SW480 (cell line): ENCODE data around the gene ASIC3.
A peak's percentile ranks its signal among the peaks of the same experiment; 100 is the strongest.

Source experiments
- DNase-seq: peaks from one replicate; pipeline ENCODE4 v3.0.0-alpha.2; 2016; ENCODE audit warnings: low spot score

ASIC3 gene

DNA sequence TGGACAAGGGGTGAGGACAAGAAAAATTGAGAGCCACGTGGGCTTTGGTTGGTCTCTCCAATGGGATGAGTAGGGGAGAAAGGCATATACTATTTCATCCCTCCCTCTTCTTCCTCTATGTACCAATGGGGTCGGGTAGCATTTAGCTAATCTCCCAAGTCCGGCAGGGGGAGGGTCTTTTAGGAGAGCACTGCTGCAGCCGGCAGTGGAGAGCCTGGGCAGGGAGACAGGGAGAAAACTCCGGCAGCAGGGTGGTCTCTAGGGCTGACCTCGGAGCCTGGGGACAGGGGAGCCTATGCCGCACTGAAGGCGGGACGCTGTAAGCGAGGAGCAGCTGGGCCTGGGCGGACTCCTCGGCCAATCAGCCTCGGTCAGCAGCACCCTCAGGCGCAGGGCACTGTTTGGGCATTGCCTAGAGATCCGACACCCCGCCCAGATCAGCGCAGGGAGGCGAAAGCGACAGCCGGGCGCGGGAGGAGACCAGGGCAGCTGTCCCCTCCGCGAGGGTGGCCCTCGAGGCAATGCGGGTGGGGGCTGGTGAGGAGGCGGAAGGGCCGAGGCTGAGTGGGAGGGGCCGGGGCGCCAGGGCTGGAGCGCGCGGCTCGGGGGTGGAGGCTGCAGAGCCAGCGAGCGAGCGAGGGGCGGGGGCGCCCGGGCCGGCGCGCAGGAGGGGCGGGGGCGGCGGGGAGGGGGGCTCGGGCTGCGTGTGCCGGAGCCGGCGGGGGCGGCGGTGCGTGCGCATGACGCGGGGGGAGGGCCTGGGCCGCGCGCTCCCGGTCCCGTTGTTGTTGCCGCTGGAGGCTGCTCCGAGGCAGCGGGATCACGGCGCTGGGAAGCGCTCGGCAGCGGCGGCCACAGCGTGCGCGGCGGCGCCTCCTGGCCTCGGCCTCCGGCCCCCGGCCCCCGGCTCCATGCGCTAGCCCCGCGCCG, 37.6 kb downstream of the ASIC3 start, which contains the start of gene AGAP3:
TSS of gene AGAP3 (plus strand) at position 785 of the 930 bp plus-strand sequence. CDS start 267 bp downstream, outside the sequence.
- peak; percentile 90 for DNase-seq

DNA sequence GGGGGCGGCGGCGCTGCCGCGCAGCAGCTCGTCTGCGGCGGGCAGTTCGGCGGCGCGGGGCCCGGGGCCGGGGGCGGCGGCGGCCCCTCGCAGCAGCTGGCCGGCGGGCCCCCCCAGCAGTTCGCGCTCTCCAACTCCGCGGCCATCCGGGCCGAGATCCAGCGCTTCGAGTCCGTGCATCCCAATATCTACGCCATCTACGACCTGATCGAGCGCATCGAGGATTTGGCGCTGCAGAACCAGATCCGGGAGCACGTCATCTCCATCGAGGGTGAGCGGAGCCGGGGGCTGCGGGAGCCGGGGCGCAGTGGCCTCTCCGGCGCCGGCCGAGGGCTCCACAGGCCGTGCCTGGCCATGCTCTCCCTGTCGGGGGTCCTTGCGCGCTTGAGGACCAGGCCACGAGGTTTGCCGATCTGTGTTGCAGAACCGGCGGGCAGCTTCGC, 38.5 kb downstream of the ASIC3 start:
- DNase-seq, result no peak

DNA sequence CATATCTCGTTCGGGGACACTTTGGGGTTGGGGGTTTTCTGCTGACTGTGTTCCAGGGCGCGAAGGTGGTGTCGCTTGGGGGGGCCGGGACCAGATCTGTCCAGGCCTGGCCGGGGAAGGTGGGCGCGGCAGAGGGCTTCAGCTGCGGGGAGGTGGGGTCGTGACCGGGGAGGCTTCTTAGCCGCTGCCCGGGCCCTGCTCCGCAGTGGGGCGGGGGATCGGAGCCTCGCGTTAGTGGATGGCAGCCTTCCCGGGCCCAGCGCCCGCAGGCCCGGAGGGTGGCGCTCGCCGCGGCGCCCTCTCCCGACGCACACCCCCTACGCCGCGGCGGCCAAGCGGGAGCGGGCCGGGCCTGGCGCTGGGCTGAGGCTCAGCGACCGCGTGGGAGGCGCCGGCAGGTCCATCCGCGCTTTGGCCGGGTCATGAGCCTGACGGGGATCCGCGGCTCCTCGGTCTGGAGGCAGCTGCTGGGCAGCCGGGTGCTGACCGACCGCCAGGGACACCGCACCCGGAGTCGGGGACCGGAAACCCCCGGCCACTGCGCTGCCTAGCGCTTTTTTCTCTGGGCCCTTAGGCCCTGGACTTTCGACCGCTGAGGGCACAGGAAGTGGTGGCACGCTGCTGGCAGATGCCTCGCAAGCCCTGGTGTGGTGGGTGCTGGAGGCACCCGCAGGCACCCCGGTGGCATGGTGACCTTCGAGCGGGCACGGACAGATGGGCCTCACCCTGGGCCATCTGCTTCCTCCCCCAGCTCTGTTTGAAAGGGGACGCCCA, 39.1 kb downstream of the ASIC3 start:
- peak; percentile 56 for DNase-seq

DNA sequence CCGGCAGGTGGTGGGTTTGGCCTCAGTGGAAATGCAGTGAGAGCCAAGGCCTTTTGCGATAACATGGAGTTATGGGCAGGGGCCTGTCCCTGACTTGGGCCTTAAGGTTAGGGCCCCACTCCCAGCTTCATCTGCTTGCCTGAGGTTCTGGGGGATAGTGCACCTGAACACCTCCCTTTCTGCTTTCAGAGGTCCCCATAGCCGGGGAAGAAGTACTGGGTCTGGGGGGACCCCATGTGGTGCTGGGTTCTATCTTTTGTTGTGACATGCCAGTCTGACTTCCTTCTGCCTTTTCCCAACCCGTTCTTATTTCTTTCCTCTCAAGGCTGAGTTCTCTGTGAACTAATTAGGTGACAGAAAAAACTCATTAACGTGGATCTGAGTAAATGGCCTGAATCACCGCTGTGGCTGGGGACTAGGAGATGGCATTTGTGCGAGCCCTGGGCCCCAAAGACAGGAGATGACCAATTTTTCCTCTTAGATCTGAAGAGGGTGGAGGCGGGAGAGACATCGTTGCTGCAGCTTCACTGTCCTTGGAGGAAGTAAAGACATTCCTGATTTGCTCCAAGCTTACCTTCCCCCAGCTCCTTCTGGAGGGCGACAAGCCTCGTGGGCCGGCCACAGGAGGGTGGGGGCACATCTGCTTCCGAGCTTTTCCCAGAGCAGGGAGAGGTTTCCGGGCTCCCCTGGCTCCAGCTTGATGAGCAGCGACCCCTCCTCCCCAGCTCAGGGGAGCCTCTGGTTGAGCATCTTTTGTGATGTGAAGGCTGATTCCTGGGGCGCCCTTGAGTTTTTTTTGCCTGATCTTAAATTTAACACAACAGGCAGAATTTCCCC, 39.9 kb downstream of the ASIC3 start:
- DNase-seq, result no peak

DNA sequence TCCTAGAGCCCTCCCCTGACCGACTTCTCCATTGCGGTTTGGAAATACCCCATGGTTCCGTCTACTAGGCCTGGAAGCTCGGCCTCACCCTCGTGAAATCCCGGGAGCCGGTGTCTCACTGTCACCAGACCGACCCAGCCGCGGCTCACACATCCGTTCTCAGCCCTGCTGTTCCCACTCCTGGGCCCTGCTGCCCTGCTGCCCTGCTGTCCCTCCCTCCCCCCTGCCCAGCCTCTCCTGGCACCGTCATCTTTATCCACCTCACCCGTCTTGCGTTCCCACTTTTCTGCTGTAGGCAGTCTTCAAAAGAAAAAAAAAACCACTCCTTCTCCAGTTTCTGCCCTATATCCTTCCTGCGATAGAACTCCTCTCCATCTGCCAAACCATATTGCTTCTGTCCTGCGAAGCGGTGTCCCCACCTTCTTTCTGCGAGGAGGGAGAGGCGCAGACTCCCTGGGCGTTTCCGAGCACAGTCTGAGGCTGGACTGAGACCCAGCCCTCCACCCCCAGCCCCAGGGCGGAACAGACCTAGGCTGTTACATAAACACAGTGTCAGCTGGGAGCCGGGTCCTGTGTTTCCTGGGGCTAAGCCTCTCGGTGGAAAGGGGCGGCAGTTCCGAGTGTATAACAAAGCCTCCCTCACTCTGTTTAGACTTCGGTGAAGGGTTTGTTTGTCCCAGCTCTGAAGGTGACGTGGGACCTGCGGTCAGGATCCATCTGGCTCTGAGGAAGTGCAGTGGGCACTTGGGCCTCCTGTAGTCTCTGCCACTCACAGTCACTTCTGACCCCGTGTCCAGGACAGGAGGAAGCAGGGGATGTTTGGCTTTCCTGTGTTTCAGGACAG, 40.7 kb downstream of the ASIC3 start:
- no peak for DNase-seq

DNA sequence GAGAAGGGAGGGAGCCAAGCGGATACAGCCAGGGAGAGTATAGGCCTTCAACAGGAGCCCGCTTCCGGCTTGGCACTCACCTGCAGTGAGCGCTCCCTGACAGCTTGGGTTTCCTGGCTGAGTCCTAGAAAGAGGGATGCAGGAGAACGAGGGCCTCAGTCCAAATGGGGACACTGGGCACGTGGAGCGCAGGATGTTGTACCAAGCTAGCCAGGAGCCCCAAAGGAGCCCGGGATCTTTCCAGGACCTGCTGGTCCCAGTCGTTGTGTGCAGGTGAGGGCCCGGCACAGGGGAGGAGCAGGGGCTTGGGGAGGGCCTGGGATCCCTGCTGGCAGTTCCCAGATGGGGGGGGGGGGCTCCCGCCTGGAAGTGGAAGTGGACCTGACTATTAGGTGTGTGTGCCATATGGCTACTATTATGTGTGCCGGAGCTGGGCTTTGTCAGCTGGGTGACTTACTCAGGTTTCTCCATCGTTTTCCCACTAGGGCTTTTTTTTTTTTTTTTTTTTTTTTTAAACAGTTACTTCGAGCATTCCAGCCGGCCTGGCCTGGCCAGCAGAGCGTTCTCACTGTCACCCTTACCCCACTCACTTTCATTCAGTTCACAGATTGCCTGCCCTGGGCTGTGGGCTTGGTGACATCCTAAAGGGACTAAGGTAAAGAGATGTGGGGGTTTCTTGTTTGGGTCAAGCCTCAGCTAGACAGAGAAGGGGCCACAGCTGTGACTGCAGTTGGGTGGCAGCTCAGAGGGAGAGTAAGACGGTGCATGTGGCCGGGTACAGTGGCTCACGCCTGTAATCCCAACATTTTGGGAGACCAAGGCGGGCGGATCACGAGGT, 41.8 kb downstream of the ASIC3 start:
- no peak for DNase-seq

DNA sequence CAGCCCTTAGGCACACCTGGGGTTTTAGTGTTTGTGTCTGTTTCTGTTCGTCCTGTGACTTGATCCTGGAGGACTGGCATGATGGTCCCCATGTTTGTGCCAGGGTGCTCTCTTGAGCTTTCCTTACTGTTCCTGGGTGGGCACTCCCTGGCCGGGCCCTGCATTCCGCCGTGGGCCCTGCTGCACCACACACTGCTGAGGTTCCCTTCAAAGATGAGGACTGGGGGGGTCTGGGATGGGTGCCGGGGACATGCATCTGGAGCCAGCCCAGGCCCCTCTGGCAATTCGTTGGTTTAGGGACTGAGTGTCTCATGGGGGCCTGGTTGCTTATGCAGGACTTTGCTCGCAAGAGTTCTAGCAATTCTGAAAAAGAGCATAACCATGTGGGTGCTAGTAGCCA, 42.7 kb downstream of the ASIC3 start:
- DNase-seq, result no peak

DNA sequence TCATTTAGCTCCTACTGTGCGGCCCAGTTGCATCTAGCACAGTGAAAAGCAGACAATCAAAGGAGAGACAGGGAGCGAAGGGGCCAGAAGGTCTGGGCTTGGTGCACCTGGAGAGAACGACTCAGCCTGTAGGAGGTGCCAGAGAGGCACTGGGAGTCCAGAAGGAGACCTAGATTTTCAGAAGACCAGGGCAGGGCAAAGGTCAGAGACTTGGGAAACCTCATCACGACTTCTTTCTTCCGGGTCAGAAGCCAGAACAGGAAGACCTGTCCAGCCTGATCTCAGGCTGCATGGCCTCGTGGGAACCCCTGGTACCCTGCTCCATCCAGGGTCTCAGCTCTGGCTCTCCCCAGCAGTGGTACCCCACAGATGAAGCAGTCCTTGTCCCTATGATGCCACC, 43.1 kb downstream of the ASIC3 start:
- DNase-seq, result no peak

DNA sequence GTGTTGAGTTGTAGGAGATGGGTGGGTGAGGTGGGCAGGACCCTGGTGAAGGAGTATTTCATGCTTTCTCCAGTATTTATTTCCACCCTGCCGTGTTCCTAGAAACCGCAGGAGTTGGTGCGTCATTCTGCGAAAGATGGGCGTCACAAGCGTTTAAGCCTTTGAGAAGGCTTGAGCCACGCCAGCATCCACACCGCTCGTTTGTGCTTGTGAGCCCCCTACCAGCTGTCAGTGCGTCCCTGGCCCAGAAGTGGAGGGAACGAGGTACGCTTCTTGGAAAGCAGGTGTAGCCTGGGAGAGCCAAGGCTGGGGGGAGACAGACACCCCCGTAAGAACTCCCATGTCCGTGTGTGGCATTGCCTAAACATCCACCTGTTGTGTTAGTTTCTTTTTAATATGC, 43.7 kb downstream of the ASIC3 start:
- no peak for DNase-seq

DNA sequence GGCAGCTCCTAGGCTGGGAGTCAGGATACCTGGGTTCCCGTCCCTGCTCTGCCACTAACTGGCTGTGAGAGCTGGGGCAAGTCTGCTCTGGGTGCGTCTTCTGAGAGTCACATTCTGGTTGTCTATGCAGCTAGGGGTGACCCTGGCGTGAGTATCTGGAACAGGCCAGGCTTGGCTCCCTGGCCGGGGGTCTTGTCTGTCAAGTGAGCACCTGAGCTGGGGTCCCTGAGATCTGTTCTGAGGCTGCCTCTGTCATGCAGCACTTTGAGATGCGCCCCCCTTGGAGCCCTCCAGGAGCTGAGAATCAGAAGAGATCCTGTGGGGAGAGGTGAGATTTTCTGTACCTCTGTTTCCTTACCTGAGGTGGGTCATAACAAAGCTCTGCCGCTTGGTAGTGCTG, 45.4 kb downstream of the ASIC3 start:
- DNase-seq, result no peak

DNA sequence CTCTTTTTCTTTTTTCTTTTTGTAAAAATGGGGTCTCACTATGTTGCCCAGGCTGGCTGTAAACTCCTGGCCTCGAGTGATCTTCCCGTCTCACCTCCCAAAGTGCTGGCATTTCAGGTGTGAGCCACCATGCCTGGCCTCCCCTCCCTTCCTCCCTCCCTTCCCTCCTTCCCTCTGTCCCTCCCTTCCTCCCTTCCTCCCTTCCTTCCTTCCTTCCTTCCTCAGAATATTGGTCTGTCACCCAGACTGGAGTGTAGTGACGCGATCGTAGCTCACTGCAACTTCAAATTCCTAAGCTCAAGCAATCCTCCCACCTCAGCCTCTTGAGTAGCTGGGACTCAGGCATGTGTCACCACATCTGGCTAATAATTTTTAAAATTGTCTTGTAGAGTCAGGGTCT, 46.3 kb downstream of the ASIC3 start:
- DNase-seq, result no peak

DNA sequence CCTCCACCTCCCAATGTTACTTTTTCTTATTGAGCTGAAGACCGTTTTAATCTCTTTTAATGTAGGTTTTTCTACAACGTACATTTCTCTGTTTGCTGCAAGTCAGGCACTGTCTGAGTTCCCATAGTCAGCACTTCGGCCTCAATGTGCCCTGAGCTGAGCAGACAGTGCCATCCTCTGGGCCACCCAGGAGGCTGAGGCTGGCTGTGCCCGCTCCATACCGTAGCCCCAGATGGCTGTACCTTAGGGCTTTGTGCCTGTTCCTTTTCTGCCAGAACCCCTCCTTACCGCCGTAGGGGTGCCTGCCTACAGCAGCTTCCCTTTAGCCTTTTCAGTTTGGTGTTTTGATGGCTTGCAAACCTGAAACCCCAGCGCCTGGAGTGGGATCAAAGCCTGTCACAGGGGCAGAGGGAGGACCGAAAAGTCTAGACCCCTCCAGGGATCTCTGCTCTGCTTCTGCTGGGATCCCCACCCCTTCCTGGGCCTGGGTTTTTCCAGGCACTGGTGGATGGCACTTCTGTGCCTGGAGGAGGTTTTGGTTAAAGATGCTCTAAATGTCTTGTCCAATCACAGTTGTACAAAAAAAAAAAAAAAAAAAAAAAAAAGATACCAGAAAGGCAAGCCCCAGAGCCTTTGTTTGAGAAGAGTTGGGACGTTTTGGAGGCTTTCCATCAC, 46.9 kb downstream of the ASIC3 start:
- DNase-seq, result no peak

DNA sequence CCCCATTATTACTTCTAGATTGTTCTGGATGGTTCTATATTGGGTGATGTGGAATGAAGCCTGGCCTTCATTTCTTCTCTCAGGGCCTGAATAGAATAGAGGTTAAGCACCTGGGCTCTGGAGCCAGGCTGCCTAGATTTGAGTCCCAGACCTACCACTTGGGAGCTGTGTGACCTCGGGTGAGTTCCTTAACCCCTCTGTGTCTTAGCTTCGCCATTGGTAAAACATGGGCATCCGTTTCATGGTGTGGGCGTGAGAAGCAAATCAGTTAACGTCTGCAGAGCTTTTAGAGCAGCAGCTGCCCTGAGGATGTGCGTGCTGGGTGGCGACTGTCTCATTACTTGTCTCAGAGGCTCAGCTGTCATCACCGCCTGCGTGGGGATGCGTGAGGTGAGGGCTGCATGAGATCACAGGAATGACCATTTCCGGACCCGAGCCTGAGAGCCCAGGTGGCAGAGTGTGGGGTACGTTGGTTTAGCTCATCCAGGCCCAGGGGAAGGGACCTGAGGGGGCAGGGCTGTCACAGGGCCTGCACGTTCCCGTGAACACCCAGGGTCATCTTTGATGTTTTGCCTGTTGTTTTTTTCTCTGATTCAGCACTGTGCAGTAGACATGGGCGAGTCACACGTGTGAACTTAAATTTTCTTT, 47.6 kb downstream of the ASIC3 start:
- DNase-seq, result no peak

DNA sequence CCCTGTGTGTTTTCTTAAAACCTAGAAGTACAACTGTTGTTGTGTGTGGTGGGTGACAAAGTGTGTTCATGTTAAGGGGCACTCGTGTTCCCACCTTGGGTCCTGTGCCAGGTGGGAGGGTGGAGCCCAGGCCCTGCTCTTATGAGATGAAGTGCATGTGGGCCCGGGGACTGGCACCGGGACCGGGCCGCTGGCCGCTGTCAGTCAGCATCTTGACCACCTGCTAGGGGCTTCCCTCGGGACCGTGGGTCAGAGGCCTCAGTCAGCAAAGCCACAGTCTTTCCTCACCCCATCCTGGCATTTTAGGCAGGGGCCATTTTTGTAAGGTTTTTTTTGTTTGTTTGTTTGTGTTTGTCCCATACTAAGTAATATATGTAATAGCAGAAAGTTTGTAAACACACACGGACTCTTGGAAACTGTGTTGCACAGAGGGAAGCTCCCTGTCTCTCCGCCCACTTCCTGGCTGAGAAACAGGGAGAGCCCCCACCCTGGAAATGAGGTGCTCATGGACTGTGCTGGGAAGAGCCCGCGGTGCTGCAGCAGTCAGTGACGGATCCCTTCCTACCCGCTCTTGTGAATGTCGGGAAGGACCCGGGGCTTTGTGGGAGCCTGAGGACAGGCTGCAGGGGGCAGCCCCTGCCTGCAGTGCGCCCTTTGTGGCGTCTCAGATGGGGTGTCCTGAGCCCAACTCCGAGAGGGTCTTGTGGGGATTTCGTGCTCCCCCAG, 51.3 kb downstream of the ASIC3 start:
- DNase-seq, result no peak

DNA sequence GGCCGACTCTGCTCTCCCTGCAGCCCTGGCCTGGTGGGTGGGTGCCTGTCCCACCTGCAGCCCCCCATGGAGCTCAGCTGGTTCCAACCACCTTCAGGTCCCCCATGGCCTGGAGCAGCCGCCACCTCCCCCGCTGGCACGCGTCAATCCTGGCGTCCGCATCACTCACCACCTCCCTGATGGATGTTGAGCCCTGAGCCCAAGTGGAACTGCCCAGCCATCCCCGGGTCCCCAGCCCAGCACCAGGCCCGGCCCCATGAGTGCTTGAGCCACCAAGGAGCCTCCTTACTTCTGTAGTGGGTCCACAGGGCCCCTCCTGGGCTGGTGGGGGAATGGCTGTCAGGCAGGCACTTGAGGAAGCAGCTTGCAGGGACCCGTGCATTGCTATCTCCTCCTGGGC, 52.6 kb downstream of the ASIC3 start:
- no peak for DNase-seq

DNA sequence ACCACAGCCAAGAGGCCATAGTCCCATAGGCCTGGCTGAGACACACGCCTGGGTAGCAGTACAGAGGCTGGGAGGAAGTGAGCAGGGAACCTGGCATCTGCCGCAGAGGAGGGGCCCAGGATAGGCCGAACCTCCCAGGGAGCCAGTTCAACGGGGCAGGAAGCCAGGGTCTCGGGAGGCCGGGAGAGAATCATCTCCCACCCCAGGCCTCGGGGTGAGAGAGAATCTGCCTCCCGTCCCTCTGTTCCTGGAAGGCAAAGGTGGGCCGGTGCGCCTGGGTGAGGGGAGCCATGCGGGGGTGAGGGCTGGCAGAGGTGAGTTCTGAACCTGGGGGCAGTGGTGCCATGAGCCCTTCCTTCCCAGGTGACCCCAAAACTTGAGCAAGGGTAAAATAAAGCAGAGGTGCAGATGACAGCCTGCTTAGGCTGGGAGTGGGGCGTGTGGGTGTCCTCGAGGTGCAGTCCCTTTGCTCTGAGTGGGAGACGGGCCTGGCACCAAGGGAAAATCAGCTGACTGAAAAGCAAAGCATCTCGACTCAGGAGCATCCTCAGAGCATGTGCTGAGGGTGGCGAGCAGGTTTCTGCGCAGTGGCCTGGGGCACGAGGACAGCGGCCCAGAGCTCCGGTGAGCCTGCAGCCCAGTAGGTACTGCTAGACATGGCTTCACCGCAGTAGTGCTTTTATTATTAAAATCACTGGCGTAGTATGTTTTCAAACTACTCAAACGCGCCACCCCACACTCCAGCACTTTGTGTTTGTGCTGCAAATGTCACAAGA, 53.5 kb downstream of the ASIC3 start:
- DNase-seq, result no peak
